CD4-positive, alpha-beta T cell treated with Interleukin-6 for 4 hours (primary cell): ENCODE data around the gene NIT2.
"Not testable (repeated sequence)": the region's sequence is repeated elsewhere in the genome, so short reads cannot be mapped to it uniquely, and the experiment has no call there.

ENCODE experiments used
- DNase-seq: peaks from one replicate; pipeline ENCODE4 v3.0.0-alpha.2; 2020; ENCODE audit warnings: mixed read lengths

Gene NIT2

GRCh38 chr3:100339786-100340185 lies 5.2 kb downstream of the NIT2 start:
- DNase-seq, result no peak

- no peak for DNase-seq
Measured at GRCh38 chr3:100340527-100340926, 6.0 kb downstream of the NIT2 start.

GRCh38 chr3:100348727-100349126 lies 14.2 kb downstream of the NIT2 start:
- no peak for DNase-seq

- not testable (repeated sequence) for DNase-seq
Measured at GRCh38 chr3:100351770-100352169, 17.2 kb downstream of the NIT2 start.

- DNase-seq, result no peak
Measured at GRCh38 chr3:100352296-100353231, 18.0 kb downstream of the NIT2 start.

- no peak for DNase-seq
Measured at GRCh38 chr3:100354850-100355249, 20.3 kb downstream of the NIT2 start.

GRCh38 chr3:100358413-100358812 lies 23.9 kb downstream of the NIT2 start:
- no peak for DNase-seq

GRCh38 chr3:100359035-100359434 lies 24.5 kb downstream of the NIT2 start:
- DNase-seq, result no peak

GRCh38 chr3:100360757-100361496 lies 26.4 kb downstream of the NIT2 start:
- no peak for DNase-seq

- no peak for DNase-seq
Measured at GRCh38 chr3:100361897-100362296, 27.3 kb downstream of the NIT2 start.

- DNase-seq, result no peak
Measured at GRCh38 chr3:100364421-100364820, 29.9 kb downstream of the NIT2 start.

GRCh38 chr3:100366424-100366823 lies 31.9 kb downstream of the NIT2 start:
- DNase-seq, result no peak

- DNase-seq, result no peak
Measured at GRCh38 chr3:100368441-100368840, 33.9 kb downstream of the NIT2 start.

- DNase-seq, result no peak
Measured at GRCh38 chr3:100370756-100371155, 36.2 kb downstream of the NIT2 start.

GRCh38 chr3:100374521-100374920 lies 40.0 kb downstream of the NIT2 start:
- DNase-seq, result no peak

GRCh38 chr3:100376301-100376700 lies 41.7 kb downstream of the NIT2 start:
- DNase-seq, result no peak

GRCh38 chr3:100384733-100385525 lies 50.4 kb downstream of the NIT2 start:
- DNase-seq, result no peak

GRCh38 chr3:100386437-100387074 lies 52.0 kb downstream of the NIT2 start:
- DNase-seq, result no peak

- no peak for DNase-seq
Measured at GRCh38 chr3:100389025-100389424, 54.5 kb downstream of the NIT2 start.

- no peak for DNase-seq
Measured at GRCh38 chr3:100395679-100396431, 61.3 kb downstream of the NIT2 start.

GRCh38 chr3:100396967-100397366 lies 62.4 kb downstream of the NIT2 start:
- DNase-seq, result no peak
